HG03521 (cell line): ENCODE measurements around the gene RUNX2.

Source experiments
- ATAC-seq: cut with Tn5 transposase; IDR thresholded peaks from one replicate; pipeline ENCODE4 v1.9.1; 2021; ENCODE audit warnings: mild to moderate bottlenecking, moderate library complexity; ENCODE audit not compliant: unreplicated experiment

The RUNX2 gene

DNA sequence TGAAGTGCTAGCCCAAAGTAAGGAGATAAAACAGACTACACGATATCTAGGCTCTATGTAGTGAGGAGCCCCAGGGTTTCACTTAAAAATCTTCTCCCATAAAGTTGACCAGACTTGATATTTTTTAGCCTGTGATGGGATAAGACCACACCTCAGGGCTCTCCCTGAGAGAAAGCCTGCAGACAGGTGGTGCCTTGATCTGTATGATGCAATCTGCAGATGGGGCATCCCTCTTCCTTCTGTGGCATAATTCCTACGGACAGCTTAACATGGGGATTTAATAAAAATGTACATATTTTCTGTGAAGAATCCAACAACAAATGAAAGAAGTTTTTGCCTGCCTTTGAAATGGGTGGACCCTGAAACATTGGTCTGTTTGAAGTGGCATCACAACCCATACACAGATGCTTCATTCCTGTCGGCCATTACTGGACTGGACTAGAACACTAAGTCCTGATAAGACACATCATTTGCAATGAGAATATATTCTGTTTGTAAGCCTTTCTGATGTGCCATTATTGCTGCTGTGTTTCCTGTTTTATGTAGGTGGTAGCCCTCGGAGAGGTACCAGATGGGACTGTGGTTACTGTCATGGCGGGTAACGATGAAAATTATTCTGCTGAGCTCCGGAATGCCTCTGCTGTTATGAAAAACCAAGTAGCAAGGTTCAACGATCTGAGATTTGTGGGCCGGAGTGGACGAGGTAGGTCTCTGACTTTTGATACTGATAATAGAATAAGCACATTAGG is 103.4 kb downstream of the RUNX2 start:
- ATAC-seq: no peak

DNA sequence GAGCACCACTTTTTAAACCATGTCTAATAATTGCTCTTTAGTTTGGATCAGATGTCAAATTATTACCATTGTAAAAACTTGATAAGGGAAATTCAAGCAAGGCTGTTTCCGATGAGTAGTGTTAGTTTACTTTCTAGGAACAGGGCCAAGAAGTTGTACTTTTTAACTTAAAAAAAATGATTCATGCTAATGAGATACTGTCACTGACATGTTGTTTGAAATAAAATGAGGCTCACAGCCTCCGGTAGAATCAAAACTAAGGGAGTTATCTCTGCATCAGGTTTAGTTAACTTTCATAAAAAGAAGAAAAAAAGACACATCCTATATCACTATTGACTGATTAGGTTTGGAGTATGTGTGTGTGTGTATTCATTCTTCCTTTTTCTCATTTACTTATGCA is 104.8 kb downstream of the RUNX2 start:
- no peak for ATAC-seq

DNA sequence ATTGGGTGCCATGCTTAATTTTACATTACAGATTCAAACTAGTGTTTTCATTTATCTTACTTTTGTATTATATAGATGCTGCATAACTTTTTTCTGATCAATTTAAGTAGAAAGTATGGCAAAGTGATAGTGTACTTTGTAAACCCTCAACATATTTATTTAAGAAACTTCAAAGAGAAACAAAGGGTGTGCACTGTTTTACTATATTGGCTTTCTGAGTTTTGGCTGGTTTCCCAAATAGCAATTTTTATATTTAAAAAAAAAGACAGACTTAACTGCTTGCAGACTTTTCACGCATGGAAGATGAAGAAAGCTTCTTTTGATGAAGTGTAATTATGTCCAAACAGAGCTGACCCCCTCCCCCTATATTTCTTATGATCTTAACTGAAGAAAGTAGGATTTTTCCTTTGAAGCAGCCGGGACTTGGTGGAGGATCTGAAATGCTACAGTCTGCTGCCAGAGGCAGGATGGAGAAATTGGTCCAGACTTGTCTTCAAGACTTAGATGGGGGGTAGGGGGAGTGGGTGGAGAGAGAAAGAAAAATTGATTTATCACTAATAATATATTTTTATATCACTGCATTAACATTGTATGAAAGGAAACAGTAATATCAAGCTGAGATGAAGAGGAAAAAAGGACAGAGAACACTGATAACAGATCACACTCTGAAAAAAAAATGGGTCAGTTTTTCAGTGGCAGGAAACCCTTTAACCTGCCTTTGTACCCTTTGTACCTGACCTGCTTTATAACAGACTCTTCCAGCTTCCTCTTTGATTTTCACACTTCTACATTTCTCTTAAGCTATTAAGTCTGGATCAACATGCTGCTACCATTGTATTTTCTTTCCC is 105.6 kb downstream of the RUNX2 start:
- no peak for ATAC-seq

DNA sequence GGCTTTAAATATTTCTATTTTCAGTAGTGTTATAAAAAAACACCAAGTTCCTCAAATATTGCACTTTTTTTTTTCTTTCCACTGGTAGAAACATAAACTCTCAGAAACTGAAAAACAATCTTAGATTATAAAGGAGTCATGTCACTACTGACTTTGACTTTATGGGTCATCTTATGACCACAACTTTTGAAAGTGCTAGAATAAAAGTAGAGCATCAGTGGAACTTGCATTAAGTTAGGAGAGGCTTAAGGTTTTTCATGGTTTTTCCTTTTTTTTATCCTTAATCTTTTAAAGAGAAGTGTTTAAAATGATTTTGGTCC is 106.2 kb downstream of the RUNX2 start:
- no peak for ATAC-seq

DNA sequence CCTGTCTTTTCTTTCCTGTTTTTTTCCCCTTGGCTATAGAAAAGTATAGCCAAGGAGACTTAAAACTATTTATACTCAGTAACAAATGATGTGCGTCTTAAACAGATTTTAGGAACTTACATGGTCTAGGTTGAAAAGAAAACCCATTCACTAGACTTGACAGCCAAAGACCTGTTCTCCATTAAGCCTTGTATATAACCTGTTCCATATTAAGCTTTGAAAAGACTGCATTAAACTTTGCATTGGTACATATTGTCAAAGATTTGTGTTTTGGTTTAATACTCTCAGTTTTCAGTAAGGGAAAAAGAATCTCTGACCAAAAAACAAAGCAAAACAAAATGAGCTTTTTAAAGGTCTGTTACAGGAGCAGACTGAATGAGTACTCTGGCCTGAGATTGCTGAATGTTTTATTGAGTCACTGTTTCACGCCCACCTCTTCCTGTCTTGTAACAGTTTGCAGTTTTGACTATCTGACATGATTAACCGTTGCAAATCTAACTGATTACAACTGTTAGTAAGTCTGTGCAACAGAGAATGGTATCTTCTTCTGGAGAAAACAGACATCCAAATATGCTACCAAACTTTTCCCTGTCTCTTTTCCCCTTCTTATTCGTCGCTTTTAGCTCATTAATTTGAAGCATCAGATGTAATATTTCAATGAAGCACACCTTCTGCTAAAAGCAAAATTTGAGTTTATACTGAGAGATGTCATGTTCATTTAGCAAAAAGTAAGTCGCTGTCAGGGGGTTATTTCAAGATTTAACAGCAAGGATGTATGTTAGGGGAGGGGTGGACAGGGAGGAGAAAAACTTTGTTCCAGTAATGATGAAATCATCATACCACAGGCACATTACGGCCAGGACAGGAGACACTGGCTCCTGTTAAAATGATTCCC is 108.7 kb downstream of the RUNX2 start:
- ATAC-seq: peak; percentile 50

DNA sequence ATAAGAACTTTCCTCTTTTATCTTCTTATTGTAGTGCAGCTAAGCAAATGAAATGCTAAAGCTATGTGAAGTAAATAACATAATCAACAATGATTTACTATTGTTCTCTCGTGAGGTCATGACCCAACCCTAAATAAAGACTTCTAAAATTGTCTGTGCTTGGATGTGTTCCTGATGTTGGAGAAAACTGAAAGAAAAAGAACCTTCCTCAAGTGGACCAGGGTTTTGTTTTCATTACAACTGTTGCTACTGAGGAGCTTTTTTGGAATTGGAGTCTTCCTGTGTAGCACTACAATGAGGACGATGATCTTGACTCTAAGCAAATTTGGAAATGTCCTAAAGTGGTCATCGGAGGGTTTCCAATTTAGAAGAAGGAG is 109.3 kb downstream of the RUNX2 start:
- no peak for ATAC-seq

DNA sequence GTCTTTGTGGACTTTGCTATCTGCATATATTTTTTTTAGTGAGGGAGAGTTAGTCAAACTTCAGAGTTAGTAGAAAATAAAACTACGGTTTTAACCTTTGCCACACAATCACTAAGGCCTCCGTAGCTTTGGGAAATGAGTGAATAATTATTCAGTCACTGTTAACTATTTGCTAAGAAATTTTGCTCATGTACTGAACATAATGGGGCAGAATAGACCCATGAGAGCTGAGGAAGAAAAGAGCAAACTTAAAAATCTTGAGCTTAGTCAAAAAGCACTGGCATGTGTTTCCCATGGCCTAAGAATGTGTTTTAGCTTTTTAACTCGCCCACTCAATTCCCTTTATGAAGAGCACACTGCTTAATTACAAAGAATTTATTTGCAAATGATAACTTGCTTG is 110.0 kb downstream of the RUNX2 start:
- ATAC-seq: no peak

DNA sequence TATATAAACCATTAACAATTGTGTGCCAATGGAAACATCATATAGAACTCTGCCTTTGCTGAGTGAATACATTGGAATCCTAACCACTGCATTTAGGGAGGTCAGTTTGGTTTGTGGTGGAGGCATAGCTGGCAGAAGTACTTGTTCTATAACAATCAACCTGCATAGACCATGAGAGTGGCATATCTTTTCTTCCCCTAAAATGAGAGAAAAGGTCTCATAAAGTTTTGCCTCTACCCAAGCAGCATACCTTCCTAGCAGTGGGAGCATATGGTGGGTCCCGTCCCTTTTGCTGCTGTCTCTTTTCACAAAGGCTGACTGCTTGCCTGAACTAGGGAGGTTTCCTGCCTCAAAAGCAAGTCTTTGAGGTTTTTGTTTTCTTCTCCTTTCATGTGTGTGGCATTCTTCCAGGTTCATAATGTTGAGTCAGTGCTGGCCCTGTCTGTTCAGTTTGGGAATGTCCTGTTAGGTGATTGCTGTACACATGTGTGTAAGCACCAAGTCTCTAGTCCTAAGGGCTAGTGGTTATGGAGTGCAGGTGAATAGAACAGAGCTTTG is 110.8 kb downstream of the RUNX2 start:
- no peak for ATAC-seq

DNA sequence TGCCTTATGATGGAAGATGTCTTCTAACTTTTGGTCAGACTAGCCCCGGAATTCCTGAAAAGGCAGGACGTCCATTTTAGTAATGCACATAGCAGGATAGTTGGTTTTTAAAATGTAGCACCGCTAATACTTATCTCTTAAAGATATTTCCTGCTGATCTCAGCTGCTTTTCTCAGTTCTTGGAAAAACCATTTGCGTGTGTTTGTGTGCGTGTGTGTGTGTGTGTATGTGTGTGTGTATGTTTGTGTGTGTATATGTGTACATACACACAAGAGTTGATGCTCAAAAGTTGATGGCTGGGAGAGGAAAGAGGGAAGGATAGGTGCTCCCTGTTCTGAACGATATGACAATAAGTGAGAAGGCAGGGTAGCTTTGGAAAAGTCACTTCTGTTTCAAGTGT is 111.3 kb downstream of the RUNX2 start:
- ATAC-seq: no peak

DNA sequence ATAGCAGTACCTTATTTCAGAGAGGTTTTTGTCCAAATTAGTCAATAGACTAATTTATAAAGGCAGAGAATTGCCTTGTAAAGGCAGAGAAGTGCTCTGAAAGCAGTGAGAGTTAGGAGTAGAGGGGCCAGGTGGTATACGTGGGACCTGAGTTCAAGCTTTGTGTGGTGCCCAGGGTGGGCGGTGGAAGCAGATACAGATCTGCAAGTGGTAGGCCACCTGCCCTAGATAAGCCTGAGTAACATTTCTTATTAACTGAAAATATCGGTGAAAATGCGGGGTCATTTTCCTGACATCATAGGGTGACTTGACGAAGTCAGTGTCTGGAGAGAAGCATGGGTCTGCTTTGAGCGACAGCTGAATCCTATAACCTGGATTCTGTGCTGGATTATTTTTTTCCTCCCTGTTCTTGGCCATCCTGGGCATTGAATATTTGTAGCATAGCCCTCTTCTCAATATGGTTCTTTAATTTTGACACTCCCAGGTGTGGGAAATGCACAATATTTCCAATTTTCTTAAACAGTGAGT is 111.8 kb downstream of the RUNX2 start:
- no peak for ATAC-seq

DNA sequence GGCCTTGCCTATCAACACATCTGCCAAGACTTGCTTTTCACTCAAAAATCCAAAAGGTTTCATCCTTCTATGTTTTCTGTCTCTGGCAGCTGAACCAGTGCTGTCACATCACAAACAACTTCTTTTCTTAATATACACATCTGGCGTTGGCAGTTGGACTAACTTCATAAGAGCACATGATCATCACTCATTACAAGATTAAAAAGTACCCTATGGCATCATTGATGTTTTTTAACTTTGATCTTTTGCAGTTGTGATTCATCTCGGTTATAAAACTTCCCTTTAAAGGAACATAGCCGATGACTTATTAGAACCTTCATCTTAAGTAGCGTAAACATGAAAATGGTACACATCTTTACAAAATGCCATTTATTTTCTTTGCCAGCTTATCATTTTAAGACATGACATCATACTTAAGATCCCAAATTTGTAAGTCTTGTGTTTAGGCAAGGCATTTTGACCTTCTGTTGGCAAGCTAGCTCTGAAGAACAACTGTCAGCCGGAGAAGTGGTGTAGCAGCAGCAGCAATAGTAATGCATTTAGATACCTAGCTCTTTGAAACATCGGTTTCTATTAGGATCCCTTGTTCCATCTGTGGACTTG is 113.8 kb downstream of the RUNX2 start:
- no peak for ATAC-seq

DNA sequence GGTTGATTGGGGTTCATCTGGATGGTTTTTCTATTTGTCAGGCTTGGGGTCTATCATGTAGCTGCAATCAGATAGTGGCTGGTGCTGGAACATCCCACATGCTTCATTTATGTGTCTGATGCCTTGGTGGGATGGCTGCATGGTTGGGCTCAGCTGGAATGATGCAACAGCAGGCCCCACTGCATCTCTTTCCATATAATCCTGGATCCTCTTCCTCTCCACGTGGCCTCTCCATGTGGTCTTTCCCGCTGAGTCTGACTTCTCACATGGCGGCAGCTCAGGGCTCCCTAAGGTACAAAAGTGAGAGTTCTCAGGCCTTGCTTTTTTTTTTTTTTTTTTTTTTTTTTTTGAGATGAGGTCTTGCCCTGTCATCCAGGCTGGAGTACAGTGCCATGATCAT is 114.6 kb downstream of the RUNX2 start:
- no peak for ATAC-seq

DNA sequence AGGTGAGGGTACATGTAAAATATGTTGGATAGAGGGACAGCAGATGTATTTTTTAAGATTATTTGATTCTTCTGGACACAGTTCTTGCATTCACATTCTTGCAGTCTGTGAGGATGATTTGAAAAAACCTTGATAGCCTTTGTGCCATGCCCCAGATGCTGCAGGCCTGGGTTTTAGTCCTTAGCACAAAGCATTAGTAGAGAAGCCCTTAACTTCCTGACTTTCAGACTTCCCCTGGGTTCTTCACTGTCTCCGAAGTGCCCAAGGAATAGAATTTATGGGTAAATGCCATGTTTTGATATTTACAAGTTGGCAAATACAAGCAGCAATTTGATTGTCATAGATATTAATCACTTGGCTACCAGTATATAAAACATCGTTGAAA is 117.2 kb downstream of the RUNX2 start:
- ATAC-seq: no peak

DNA sequence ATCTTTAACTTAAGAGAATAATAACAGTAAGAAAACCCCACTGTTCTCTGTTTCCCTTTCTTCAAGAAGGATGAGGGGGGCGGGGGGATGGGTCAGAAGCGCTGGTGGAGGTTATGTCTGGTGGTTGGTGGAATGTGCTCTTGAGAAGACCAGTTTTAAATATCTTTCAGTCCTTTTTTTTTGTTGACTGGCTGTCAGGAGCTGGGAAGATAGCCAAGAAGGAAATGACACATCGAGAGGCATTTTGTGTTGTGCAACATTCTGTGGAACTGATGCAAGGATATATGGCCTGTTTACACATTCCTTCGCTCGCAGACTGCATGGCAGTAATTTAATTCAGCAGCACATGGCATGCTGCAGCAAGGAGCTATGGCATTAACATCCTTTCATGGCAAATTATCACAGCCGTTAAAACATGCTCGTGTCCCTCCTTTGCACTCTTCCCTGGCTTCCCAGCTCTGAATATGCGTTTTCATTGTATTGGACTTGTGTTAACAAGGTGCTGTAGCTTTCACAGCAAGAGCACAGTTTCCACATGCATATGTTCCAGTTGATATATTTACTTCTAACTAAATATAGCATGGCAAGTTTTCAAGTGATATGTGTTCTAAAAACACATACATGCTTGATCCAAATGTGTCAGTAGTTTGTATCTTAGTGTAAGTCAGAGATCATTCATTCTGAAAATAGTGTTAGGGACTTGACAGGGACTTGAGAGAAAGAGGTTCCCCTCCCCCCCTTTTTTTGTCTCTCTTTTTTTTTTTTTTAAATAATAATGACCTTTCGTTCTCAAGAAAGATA is 117.8 kb downstream of the RUNX2 start:
- ATAC-seq: no peak

DNA sequence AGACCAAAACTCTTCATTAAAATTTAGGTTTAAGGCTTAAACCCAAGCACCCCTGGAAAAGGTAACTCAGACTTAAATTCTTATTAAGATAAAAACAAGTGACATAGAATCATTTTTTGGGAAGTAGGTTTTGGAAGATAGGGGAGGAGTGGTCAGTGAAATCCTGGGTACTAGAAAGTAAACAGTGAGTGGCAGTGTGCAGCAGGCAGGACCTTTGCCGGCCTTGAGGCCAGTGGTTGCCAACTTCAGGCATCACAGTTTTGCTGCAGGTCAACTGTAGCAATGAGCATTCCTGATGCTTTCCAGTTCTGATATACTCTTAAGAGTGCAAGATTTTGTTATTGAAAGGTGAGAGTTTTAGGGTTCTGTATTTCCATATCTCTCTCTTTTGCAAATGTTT is 118.9 kb downstream of the RUNX2 start:
- ATAC-seq: no peak

DNA sequence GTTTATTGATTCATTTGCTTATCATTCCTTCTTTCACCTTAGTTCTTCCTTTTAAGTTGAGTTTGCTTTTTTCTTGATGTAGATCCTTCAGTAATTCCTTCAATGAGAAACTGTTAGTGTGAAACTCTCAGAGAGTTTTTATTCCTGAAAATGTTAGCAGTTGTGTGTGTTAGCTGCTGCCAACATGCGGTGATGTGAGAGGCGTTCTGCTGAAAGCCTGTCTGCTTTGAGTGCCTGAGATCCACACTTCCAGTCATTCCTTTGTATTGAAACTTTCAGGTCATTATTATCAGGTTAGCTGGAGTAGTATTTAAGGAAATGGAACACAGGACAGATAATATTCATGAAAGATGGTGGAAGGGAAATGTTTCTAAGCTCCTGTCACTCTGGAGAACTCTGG is 119.6 kb downstream of the RUNX2 start:
- no peak for ATAC-seq

DNA sequence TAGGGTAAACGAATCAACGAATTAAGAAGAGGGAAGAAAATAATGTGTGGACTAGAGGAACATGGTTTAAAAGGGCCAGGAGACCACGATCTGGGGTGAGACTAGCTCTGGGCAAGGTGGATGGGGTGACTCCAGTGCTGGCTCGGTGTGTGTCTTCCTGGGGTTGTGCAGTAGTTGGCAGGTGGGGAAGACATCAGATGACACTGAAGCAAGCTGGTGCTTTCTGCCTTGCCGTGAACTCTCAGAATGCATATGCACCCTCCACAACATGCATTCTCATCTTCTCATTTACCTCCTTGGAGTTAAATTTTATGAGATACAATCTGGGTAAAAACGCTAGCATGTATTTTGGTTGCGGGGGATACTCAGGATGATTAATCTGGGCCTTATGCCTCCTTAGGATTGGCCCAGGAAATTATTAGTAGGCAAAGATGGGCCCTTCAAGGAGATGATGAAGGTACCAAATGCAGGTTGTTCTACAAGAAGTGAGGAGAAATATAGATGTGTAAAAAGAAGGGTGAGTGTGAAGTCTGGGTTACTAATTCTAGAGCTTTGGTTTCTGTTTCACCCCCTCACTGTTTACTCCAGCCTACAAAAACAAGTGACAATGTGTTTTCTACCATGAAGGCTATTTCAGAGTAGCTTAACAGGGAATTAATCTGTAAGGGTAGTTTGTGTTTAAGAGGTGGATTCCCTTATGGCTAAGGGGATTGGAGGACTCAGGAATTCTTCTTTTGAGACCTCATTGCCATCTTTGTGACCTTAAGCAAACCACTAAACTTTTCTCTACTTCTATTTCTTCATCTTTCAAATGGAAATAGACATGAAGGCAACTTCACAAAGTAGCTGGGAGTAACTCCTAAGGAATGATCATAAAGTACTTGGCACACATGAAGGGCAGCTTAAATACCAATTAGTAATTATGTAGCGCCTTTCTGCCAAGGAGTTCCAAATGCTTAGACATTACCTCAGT is 120.6 kb downstream of the RUNX2 start:
- no peak for ATAC-seq

DNA sequence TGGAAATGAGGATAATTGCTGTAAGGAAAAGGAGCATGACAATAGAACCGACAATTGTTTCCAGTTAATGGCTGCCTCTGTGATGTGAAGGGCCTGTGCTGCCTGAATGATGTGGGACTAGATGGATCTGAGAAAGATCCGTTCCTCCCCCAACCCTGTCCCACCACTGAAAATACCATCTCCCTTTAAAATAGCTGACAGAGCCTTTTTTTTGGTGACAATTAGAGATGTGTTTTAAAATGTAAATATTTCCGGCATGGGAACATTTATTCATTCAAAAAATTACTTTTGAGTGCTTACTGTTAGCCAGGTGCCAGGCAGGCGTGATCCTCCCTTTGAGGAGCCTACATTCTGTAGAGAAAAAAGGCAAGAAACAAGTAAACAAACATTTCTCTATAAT is 122.0 kb downstream of the RUNX2 start:
- no peak for ATAC-seq

DNA sequence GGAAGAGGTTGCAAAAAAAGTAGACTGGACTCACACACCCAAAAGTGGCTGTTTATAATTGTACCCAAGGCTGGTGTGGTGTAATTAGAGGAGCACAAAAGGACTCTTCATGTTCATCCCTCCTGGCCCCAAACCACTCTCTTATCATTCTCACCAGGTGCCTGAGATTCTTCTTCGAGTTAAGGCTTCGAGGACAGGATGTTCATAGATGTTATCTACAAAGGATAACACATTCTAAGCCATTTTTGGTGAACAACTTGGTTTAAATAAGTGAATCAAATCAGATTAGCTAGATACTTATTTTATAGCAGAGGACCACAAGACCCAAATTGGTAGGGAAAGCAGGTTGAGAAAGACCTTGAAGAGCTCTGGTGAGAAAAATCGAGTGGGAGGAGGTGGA is 122.7 kb downstream of the RUNX2 start:
- ATAC-seq: no peak
